Activated CD8-positive, alpha-beta memory T cell treated with anti-CD3 and anti-CD28 coated beads, Interleukin-2, amount 50 U/mL, for 48 hours (primary cell): ENCODE results near the gene ANKRD13C.
A peak's percentile ranks its signal among the peaks of the same experiment; 100 is the strongest.
"Not testable (repeated sequence)": the region's sequence is repeated elsewhere in the genome, so short reads cannot be mapped to it uniquely, and the experiment has no call there.

Experiments used
- DNase-seq: peaks from one replicate; pipeline ENCODE4 v3.0.0-alpha.2; 2020

Gene ANKRD13C

GRCh38 chr1:70354332-70355110 is at the start of gene ANKRD13C:
ANKRD13C (minus strand) TSS chr1:70354722; CDS start chr1:70354408, 314 bp downstream.
- DNase-seq: peak; percentile 91

- no peak for DNase-seq
Measured at GRCh38 chr1:70403759-70404158, 49.2 kb upstream of the ANKRD13C start.

- no peak for DNase-seq
Measured at GRCh38 chr1:70401974-70402373, 47.5 kb upstream of the ANKRD13C start.

DNA sequence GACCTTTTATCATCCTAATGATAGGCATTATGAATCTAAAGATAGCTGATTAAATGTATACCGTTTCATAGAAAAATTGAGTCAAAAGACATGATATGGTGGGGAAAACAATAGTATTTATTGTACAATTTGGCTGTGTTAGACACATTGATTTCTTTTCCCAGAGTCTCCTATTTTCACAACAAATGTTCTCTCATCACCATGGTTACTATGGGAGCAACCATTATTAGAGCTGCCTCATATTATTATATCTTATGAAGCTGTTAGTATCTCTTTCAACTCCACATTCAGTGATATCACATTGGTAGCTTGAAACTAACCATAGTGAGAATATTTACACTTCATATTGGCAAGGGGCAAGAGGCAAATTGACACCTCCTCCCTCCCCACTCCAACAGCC is 45.8 kb upstream of the ANKRD13C start:
- DNase-seq: no peak

DNA sequence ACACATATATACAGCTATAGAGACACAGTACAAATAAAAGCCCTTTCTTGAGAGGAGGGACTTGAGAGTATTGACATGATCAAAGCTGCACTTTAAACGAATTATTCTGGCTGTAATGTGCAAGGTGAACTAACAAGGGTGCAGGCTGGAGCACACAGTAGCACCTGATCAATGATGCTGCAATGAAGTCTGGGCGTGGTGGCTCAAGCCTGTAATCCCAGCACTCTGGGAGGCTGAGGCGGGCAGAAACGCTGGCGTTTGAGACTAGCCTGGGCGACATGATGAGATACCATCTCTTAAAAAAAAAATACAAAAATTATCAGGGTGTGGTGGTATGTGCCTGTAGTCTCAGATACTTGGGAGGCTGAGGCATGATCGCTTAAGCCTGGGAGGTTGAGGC is 42.5 kb upstream of the ANKRD13C start:
- no peak for DNase-seq

- DNase-seq: no peak
Measured at GRCh38 chr1:70396607-70397006, 42.1 kb upstream of the ANKRD13C start.

DNA sequence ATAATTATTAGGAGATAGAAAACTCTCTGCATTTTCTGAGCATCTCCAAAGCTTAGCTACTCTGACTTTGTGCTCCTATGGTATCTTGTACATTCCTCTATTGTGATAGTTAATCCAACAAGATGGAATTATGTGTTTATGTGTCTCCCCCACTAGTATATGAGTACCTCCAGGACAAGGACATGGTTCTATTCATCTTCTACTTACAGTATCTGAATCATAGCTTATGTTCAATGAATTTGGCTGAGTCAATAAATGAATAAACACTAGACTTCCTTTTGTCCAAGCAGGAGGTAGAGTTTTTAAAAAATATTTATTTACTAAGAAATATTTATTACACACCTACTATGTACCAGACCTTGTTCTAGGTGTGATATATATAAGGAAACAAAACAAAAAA is 38.1 kb upstream of the ANKRD13C start:
- no peak for DNase-seq

DNA sequence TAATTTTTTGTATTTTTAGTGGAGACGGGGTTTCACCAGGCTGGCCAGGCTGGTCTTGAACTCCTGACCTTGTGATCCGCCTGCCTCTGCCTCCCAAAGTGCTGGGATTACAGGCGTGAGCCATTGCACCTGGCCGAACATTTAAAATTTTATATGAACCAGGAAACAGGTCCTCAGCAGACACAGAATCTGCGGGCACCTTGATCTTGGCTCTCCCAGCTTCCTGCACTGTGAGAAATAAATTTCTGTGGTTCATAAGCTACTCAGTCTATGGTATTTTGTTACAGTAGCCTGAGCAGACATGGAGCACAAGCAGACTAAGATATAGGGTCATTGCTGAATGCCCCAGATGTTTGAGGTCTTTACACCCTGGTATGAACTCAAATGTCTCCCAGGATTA is 33.0 kb upstream of the ANKRD13C start:
- DNase-seq: no peak

- DNase-seq: no peak
Measured at GRCh38 chr1:70386121-70386520, 31.6 kb upstream of the ANKRD13C start.

DNA sequence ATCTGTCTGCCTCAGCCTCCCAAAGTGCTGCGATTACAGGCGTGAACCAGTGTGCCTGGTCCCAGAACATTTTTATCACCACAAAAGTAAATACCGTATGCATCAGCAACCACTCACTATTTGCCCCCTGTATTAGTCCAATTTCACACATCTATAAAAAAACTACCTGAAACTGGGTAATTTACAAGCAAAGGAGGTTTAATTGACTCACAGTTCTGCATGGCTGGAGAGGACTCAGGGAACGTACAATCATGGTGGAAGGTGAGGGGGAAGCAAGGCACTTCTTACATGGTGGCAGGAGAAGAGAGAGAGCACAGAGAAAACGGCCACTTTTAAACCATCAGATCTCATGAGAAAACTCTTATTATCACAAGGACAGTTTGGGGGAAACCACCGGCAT is 31.0 kb upstream of the ANKRD13C start:
- DNase-seq: no peak

DNA sequence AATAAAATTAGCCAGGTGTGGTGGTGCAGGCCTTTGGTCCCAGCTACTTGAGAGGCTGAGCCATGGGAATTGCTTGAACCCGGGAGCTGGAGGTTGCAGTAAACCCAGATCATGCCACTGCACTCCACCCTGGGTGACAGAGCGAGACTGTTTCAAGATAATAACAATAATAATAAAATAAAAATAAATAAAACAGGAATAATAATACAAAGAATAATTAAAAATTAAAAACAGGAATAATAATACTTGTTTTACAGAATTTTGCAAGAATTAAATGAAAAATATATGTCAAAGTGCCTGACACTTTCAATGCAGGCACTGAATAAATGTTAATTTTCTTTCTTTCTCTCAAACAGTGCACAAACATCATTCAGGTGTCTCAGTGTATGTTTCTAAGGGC is 30.0 kb upstream of the ANKRD13C start:
- no peak for DNase-seq

DNA sequence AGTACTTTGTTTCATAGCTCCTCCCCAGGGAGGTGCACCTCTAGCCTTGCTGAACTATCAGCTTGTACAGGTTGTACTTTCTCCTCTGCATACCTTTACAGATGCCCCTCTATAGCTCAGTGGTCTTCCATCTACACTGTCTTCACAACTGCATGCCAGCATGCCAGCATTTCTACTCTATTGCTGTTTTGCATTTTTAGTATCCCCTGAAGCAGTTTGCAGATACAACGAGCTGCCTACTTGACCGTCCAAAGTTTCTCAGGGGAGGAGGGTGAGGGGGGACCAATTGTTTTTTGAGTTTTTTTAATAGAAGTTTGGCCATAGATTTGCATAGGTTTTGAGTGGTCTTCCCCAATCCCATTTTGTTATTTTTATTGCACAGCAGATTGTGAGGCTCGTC is 29.0 kb upstream of the ANKRD13C start:
- DNase-seq: no peak

DNA sequence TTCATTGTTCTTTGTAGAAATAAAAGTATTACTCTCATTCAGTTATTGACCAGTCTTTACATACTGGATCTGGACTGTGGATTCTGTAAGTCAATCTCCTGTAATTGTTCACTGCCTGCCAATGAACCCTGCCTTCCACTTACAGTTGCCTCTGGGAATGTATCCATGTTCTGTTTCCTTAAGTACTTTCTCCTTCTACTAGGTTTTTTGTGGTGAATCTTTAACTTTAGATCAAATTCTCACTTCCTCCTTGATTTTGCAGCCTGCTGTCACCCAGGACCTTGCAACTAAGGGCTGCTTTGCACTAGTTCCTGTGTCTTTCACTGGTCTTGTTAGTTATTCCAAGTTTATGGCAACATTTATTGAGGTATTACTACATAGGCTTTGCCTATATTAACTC is 28.2 kb upstream of the ANKRD13C start:
- DNase-seq: no peak

DNA sequence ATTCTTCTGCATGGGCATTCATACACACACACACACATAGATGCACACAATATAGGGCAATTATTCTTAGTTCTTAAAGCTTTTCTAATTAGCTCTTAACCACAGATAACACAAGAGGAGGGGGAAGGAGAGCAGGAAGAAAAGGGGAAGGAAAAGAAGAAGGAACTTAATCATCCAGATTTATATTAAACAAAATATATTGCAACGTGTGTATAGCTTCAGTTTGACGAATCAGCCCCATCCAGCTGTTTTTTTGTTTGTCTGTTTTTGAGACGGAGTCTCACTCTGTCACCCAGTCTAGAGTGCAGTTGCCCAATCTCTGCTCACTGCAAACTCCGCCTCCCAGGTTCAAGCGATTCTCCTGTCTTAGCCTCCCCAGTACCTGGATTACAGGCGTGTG is 21.7 kb upstream of the ANKRD13C start:
- DNase-seq: no peak

- not testable (repeated sequence) for DNase-seq
Measured at GRCh38 chr1:70373580-70373979, 19.1 kb upstream of the ANKRD13C start.

DNA sequence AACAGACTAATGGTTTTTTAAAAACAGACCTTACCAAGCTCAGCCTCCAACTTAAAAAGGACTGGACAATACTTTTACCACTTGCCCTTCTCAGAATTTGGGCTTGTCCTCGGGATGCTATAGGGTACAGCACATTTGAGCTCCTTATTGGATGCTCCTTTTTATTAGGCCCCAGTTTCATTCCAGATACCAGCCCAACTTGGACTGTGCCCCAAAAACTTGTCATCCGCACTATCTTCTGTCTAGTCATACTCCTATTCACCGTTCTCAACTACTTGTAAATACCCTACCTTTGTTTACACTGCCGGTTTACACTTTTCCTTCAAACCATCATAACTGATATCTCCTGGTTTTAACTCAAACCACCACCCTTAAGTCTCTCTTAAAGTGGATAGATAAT is 17.9 kb upstream of the ANKRD13C start:
- no peak for DNase-seq

DNA sequence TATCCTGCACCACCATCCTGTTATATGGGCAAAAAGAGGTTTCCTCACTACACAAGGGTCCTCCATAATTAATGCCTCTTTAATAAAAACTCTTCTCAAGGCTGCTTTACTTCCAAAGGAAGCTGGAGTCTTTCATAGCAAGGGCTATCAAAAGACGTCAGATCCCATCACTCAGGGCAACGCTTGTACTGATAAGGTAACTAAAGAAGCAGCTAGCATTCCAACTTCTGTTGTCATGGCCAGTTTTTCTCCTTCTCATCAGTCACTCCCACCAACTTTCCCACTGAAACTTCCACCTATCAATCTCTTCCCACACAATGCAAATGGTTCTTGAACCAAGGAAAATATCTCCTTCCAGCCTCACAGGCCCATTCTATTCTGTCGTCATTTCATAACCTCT is 17.1 kb upstream of the ANKRD13C start:
- DNase-seq: not testable (repeated sequence)

- not testable (repeated sequence) for DNase-seq
Measured at GRCh38 chr1:70367397-70367796, 12.9 kb upstream of the ANKRD13C start.

GRCh38 chr1:70366997-70367396 is 12.5 kb upstream of the ANKRD13C start:
- not testable (repeated sequence) for DNase-seq

- DNase-seq: not testable (repeated sequence)
Measured at GRCh38 chr1:70366425-70366952, 12.0 kb upstream of the ANKRD13C start.

DNA sequence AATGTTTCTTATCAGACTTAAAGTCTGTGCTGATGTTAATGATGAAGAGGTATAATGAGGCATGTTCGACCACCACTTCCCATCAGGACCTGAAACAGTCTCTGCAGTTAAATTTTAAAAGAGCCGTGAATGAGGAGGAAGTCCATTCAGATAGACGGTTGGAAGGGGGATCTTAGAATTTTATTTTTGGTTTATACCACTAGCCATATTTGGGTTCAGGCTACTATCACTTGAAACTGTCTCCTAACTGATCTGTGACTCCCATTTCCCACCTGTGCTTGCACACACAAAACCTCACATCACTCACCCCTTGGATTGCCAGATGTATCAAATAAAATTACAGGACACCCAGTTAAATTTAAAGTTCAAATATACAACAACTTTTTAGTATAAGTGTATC is 9.9 kb upstream of the ANKRD13C start:
- no peak for DNase-seq

- no peak for DNase-seq
Measured at GRCh38 chr1:70361727-70362398, 7.3 kb upstream of the ANKRD13C start.

DNA sequence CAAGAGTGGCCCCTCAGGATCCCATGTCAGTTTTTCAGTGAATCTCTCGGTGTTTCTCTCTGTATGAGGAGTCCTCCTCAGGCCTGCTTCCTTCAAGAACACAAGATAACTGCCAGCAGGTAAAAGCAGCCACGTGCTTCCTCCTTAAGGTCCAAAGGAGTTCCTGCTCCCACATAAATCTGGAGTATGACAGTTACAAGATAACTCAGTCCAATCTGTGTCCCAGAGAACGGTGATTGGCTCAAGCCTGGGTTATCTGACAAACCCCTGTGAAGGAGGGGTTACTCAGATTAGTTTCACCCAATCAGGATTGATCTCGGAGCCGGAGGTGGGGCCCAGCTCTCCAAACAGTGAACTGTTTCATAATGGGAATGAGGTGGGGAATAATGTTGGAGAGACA is 5.8 kb upstream of the ANKRD13C start:
- DNase-seq: no peak

DNA sequence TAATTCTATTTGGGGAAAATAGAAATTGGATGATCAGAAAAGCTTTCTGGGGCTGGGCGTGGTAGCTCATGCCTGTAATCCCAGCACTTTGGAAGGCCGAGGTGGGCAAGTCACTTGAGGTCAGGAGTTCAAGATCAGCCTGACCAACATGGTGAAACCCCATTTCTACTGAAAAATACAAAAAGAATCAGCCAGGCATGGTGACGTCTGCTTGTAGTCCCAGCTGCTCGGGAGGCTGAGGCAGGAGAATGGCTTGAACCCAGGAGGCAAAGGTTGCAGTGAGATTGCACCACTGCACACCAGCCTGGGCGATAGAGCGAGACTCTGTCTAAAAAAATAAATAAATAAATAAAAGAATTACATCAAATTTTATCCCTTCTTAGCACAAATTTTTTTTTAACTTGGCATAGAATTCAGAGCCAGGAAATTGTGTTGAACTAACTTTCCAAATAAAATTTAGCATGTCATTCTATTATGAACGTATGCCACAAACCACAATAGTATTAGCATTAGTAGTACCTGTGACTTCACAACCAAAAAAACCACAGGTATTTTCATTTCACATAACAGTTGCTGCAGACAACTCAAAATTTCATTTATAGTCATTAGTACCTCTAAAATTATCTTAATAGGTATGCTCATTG is 4.5 kb upstream of the ANKRD13C start:
- no peak for DNase-seq
